A673 (cell line): Measurements from ENCODE around the gene AP4E1. TPM values are rescaled to one million over a fixed set of nuclear protein-coding genes. Genes with fewer than 3 reads are reported as not detected.
"Not testable (repeated sequence)": the region's sequence is repeated elsewhere in the genome, so short reads cannot be mapped to it uniquely, and the experiment has no call there.

Experiments
- BruUV-seq: library from RNA; stranded (reverse); fragments of 400-500 nt; replicated peaks from 2 replicates; lab custom pipeline; 2021; lab: Mats Ljungman, UMichigan
- CTCF ChIA-PET: fragments of 300-600 bp; sonication (Branson Sonifier 250); formaldehyde crosslinking; loops from one replicate; lab custom pipeline; 2022; ENCODE audit warnings: antibody characterized with exemption; lab: Charles Lee
- POLR2A ChIA-PET: fragments of 300-600 bp; sonication (Branson Sonifier 250); formaldehyde crosslinking; loops from one replicate; lab custom pipeline; 2022; ENCODE audit warnings: antibody characterized with exemption; ENCODE audit not compliant: low non-redundant PET; lab: Charles Lee
- DNase-seq: peaks from one replicate; pipeline ENCODE4 v3.0.0-alpha.2; 2015; ENCODE audit warnings: low spot score
- H3K27ac ChIP-seq: fragments of 200-600 bp; sonication (generic); 2 replicates; pipeline ENCODE4 v1.5.1; 2016; ENCODE audit warnings: mixed run types, low read depth, mild to moderate bottlenecking, mixed read lengths, antibody characterized with exemption, low read length; ENCODE audit not compliant: poor library complexity, severe bottlenecking
- H3K27me3 ChIP-seq: fragments of 200-600 bp; sonication (generic); replicated peaks from 2 replicates; pipeline ENCODE4 v1.6.1; 2017; ENCODE audit warnings: mixed run types, low read depth, mild to moderate bottlenecking, mixed read lengths, antibody characterized with exemption, low read length; ENCODE audit not compliant: insufficient read depth, poor library complexity
- H3K36me3 ChIP-seq: fragments of 200-600 bp; sonication (generic); 2 replicates; pipeline ENCODE4 v1.6.1; 2016; ENCODE audit warnings: mixed run types, mild to moderate bottlenecking, mixed read lengths, antibody characterized with exemption, low read length; ENCODE audit not compliant: insufficient read depth, poor library complexity, severe bottlenecking
- H3K4me1 ChIP-seq: fragments of 200-600 bp; sonication (generic); 2 replicates; pipeline ENCODE4 v1.6.1; 2017; ENCODE audit warnings: mixed run types, mild to moderate bottlenecking, mixed read lengths, antibody characterized with exemption, low read length; ENCODE audit not compliant: insufficient read depth, poor library complexity, severe bottlenecking
- H3K4me3 ChIP-seq: fragments of 200-600 bp; sonication (generic); 2 replicates; pipeline ENCODE4 v1.5.1; 2016; ENCODE audit warnings: low read depth, mixed run types, mild to moderate bottlenecking, mixed read lengths, low read length; ENCODE audit not compliant: poor library complexity, severe bottlenecking
- H3K9me3 ChIP-seq: fragments of 200-600 bp; sonication (generic); 2 replicates; pipeline ENCODE4 v1.6.1; 2016; ENCODE audit warnings: mixed run types, low read depth, mild to moderate bottlenecking, mixed read lengths, antibody characterized with exemption, low read length; ENCODE audit not compliant: poor library complexity, severe bottlenecking
- EZH2 ChIP-seq: fragments of 200-600 bp; sonication (generic); IDR thresholded peaks from 2 replicates; pipeline ENCODE4 v1.6.1; 2017; ENCODE audit warnings: borderline replicate concordance, low read depth, mild to moderate bottlenecking, mixed read lengths, antibody characterized with exemption, low read length; ENCODE audit not compliant: poor library complexity, severe bottlenecking
- intact Hi-C: fragments of 100-400 bp; cut with micrococcal nuclease; formaldehyde crosslinking; loops from one replicate; pipeline ENCODE4 v1.10.0; 2022; ENCODE audit not compliant: unreplicated experiment
- total RNA-seq: library from RNA; stranded (reverse); gene quantifications from 2 replicates; pipeline ENCODE4 v1.2.3, GENCODE V29; 2021
- TF ChIP-seq, protein P1 (sequence below): fragments of 300-800, 200-600 bp; sonication (generic); conservative IDR thresholded peaks from 2 replicates; pipeline ENCODE4 v1.5.1; 2017; ENCODE audit warnings: low read depth, mild to moderate bottlenecking, antibody characterized with exemption, low read length, moderate library complexity, mixed read lengths

AP4E1 gene
- total RNA-seq, 1 experiment from 2014 or later: 13.9 TPM

DNA sequence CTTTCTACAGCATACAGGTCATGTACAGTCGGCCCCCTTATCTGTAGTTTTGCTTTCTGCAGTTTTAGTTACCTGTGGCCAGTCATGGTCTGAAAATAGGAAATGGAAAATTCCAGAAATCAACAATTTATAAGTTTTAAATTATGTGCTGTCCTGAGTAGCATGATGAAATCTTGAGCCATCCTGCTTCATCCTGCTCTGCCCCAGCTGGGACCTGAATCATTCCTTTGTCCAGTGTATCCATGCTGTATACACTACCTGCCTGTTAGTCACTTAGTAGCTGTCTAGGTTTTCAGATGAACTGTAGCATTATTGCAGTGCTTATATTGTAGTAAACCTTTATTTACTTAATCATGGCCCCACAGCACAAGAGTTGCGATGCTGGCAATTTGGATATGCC lies 44.8 kb downstream of the AP4E1 start:
- Histone ChIP-seq H3K36me3 (peaks cover 6% of the 10 kb centered on the region), H3K4me1 (no peaks in the 10 kb centered on the region), H3K27me3 (no peaks in the 10 kb centered on the region), H3K27ac (no peak overlapping the region), H3K4me3 (no peak overlapping the region), H3K9me3 (no peaks in the 10 kb centered on the region)
- ChIA-PET CTCF (no interaction called here), POLR2A (no interaction called here)
- intact Hi-C loops: no loop called here
- TF ChIP-seq, protein P1, sequence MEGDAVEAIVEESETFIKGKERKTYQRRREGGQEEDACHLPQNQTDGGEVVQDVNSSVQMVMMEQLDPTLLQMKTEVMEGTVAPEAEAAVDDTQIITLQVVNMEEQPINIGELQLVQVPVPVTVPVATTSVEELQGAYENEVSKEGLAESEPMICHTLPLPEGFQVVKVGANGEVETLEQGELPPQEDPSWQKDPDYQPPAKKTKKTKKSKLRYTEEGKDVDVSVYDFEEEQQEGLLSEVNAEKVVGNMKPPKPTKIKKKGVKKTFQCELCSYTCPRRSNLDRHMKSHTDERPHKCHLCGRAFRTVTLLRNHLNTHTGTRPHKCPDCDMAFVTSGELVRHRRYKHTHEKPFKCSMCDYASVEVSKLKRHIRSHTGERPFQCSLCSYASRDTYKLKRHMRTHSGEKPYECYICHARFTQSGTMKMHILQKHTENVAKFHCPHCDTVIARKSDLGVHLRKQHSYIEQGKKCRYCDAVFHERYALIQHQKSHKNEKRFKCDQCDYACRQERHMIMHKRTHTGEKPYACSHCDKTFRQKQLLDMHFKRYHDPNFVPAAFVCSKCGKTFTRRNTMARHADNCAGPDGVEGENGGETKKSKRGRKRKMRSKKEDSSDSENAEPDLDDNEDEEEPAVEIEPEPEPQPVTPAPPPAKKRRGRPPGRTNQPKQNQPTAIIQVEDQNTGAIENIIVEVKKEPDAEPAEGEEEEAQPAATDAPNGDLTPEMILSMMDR: no peak
- no peak for TF ChIP-seq EZH2
- BruUV-seq: no TSS peak
- no peak for DNase-seq

DNA sequence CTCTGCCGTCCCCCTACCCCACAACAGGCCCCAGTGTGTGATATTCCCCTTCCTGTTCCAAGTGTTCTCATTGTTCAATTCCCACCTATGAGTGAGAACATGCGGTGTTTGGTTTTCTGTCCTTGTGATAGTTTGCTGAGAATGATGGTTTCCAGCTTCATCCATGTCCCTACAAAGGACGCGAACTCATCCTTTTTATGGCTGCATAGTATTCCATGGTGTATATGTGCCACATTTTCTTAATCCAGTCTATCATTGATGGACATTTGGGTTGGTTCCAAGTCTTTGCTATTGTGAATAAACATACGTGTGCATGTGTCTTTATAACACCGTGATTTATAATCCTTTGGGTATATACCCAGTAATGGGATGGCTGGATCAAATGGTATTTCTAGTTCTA lies 46.4 kb downstream of the AP4E1 start:
- H3K27me3 ChIP-seq, intact Hi-C loops, H3K27ac ChIP-seq, POLR2A ChIA-PET, DNase-seq, H3K4me1 ChIP-seq, H3K9me3 ChIP-seq, BruUV-seq, CTCF ChIA-PET, H3K4me3 ChIP-seq: not testable (repeated sequence)
- peaks cover 11% of the 10 kb centered on the region for H3K36me3 ChIP-seq

DNA sequence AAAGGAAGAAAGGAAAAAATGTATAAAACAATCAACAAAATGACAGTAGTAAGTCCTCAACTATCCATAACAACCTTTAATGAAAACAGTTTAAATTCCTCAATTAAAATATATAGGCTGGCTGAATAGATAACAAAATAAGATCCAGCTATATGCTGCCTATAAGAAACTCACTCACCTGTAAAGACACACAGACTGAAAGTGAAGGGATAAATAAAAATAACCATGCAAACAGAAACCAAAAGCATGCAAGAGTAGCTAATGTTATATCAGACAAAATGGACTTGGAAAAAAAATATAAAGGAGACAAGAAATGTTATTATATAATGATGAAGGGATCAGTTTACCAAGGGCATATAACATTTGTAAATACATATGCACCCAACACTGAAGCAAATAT lies 51.2 kb downstream of the AP4E1 start:
- Histone ChIP-seq H3K4me3 (no peak overlapping the region), H3K27me3 (no peaks in the 10 kb centered on the region), H3K27ac (no peak overlapping the region), H3K4me1 (no peaks in the 10 kb centered on the region), H3K9me3 (peaks cover 23% of the 10 kb centered on the region), H3K36me3 (peaks cover 18% of the 10 kb centered on the region)
- TF ChIP-seq, protein P1: no peak
- no peak for TF ChIP-seq EZH2
- BruUV-seq: no TSS peak
- POLR2A ChIA-PET: no interaction called here
- DNase-seq: no peak
- intact Hi-C loops: no loop called here
- CTCF ChIA-PET: no interaction called here

DNA sequence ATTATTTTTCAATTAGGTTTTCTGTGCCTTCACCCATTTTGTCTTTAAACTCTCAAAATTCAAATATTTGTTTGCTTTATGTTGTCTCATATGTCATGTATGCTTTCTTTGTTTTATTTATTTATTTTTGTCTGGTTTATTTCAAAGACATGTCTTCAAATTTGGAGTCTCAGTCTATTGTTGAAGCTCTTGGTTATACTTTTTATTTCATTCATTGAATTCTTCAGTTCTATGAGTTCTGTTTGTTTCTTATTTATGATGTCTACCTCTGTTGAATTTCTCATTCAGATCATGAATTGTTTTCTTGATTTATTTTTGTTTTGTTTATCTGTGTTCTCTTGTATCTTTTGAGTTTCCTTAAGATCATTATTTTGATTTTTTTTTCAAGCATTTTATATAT lies 55.6 kb downstream of the AP4E1 start:
- CTCF ChIA-PET: no interaction called here
- H3K36me3 ChIP-seq: peaks cover 13% of the 10 kb centered on the region
- no TSS peak for BruUV-seq
- POLR2A ChIA-PET: interaction anchor here (0.7 kb wide), 1 partner anchor 16 kb away, joined by 4 read pairs; no protein-coding TSS in a partner anchor
- intact Hi-C loops: no loop called here
- no peak for DNase-seq
- H3K4me1 ChIP-seq: no peaks in the 10 kb centered on the region
- H3K27ac ChIP-seq: no peak overlapping the region
- TF ChIP-seq, protein P1: no peak
- TF ChIP-seq EZH2: no peak
- H3K27me3 ChIP-seq: no peaks in the 10 kb centered on the region
- no peak overlapping the region for H3K4me3 ChIP-seq
- peaks cover 24% of the 10 kb centered on the region for H3K9me3 ChIP-seq
